GM12878 (cell line): ENCODE results near the gene HSPB7. TPM values are rescaled to one million over a fixed set of nuclear protein-coding genes. Genes with fewer than 3 reads are reported as not detected.

Experiments
- ATAC-seq: fragments of 200-7000 bp; cut with Tn5 transposase; 3 replicates; pipeline ENCODE4 v1.9.1; 2020; ENCODE audit warnings: mild to moderate bottlenecking, moderate library complexity
- BruUV-seq: library from RNA; stranded (reverse); fragments of 400-500 nt; replicated peaks from 2 replicates; lab custom pipeline; 2021; lab: Mats Ljungman, UMichigan
- CTCF ChIA-PET: fragments of 300-600 bp; sonication (Branson Sonifier 250); formaldehyde crosslinking; extraction: SDS; loops from one replicate; lab custom pipeline; 2021; ENCODE audit warnings: inconsistent platforms; lab: Yijun Ruan, JAX
- POLR2A ChIA-PET: fragments of 350-600 bp; formaldehyde crosslinking; extraction: SDS; loops from one replicate; lab custom pipeline; 2021; ENCODE audit warnings: inconsistent platforms; lab: Charles Lee
- RAD21 ChIA-PET: fragments of 300-600 bp; sonication (Branson Sonifier 250); formaldehyde crosslinking; loops from one replicate; lab custom pipeline; 2023; ENCODE audit warnings: antibody characterized with exemption; ENCODE audit not compliant: unreplicated experiment; lab: Charles Lee
- SMC1A ChIA-PET: fragments of 300-600 bp; sonication (Branson Sonifier 250); formaldehyde crosslinking; loops from one replicate; lab custom pipeline; 2023; ENCODE audit not compliant: unreplicated experiment, uncharacterized antibody; lab: Charles Lee
- DNase-seq: peaks from one replicate; pipeline ENCODE4 v3.0.0-alpha.2; 2011; ENCODE audit warnings: low read depth, low spot score
- FAIRE-seq: peaks from 3 replicates; lab custom pipeline; 2011; peaks lifted over from hg19 to GRCh38; lab: Jason Lieb, UNC
- H2AFZ ChIP-seq: 2 replicates; pipeline ENCODE4 v1.6.0; 2011; ENCODE audit warnings: low read depth, low read length, control low read depth; ENCODE audit not compliant: control insufficient read depth
- H3K27ac ChIP-seq: 2 replicates; pipeline ENCODE4 v1.5.1; 2011; ENCODE audit warnings: control low read depth; ENCODE audit not compliant: control insufficient read depth, insufficient read depth
- H3K27me3 ChIP-seq, 2 experiments: replicated peaks in 1 of 2; 2 replicates each; pipeline versions ENCODE4 v1.6.0 to v1.6.1; 2011; ENCODE audit warnings: low read length in 1 of 2; ENCODE audit not compliant: control insufficient read depth in 2 of 2, insufficient read depth in 2 of 2
- H3K36me3 ChIP-seq, 2 experiments: 2 replicates each; pipeline ENCODE4 v1.5.1; 2011; ENCODE audit warnings: low read length in 1 of 2; ENCODE audit not compliant: control insufficient read depth in 2 of 2, insufficient read depth in 2 of 2
- H3K4me1 ChIP-seq: 2 replicates; pipeline ENCODE4 v1.6.1; 2011; ENCODE audit warnings: mild to moderate bottlenecking, low read length, moderate library complexity, mixed read lengths; ENCODE audit not compliant: control insufficient read depth, insufficient read depth
- H3K4me2 ChIP-seq: 2 replicates; pipeline ENCODE4 v1.6.0; 2011; ENCODE audit warnings: control low read depth; ENCODE audit not compliant: control insufficient read depth, insufficient read depth
- H3K4me3 ChIP-seq: fragments of 200-600 bp; sonication (generic); 2 replicates; pipeline ENCODE4 v1.5.1; 2016
- H3K79me2 ChIP-seq: 2 replicates; pipeline ENCODE4 v1.6.0; 2011; ENCODE audit warnings: low read length; ENCODE audit not compliant: control insufficient read depth, insufficient read depth
- H3K9ac ChIP-seq: 2 replicates; pipeline ENCODE4 v1.8.0; 2011; ENCODE audit warnings: low read length, control low read depth, mixed read lengths; ENCODE audit not compliant: control insufficient read depth, insufficient read depth
- H3K9me3 ChIP-seq: replicated peaks from 3 replicates; pipeline ENCODE4 v1.5.1; 2011; ENCODE audit warnings: mild to moderate bottlenecking, low read length; ENCODE audit not compliant: control insufficient read depth, insufficient read depth
- H4K20me1 ChIP-seq: 2 replicates; pipeline ENCODE4 v1.6.0; 2011; ENCODE audit not compliant: control insufficient read depth, insufficient read depth
- CHD2 ChIP-seq: IDR thresholded peaks from 2 replicates; pipeline ENCODE4 v1.6.1; 2011; ENCODE audit warnings: low read depth, low read length, improper control_type of control experiment, borderline replicate concordance
- CREB1 ChIP-seq: IDR thresholded peaks from 2 replicates; pipeline ENCODE4 v1.6.1; 2012; ENCODE audit warnings: low read depth, mild to moderate bottlenecking, inconsistent platforms
- EED ChIP-seq: sonication (generic); IDR thresholded peaks from 2 replicates; pipeline ENCODE4 v1.6.1; 2016; ENCODE audit warnings: antibody characterized with exemption, low read depth
- ESRRA ChIP-seq: IDR thresholded peaks from 2 replicates; pipeline ENCODE4 v1.6.1; 2012; ENCODE audit warnings: mild to moderate bottlenecking, low read length, improper control_type of control experiment
- IKZF2 ChIP-seq, 2 experiments: fragments of 450-650 bp; IDR thresholded peaks; 2 replicates each; pipeline ENCODE4 v1.6.1; 2017; ENCODE audit warnings: mild to moderate bottlenecking in 2 of 2, moderate library complexity in 2 of 2
- MYB ChIP-seq: fragments of 150-350 bp; IDR thresholded peaks from 2 replicates; pipeline ENCODE4 v1.6.1; 2014; ENCODE audit warnings: mild to moderate bottlenecking, low read depth, low read length, borderline replicate concordance
- MYC ChIP-seq: IDR thresholded peaks from 2 replicates; pipeline ENCODE4 v1.6.1; 2011; ENCODE audit warnings: mild to moderate bottlenecking, low read length, moderate library complexity, inconsistent platforms; ENCODE audit not compliant: insufficient read depth, insufficient replicate concordance, insufficient read length, severe bottlenecking
- NBN ChIP-seq: fragments of 450-650 bp; IDR thresholded peaks from 2 replicates; pipeline ENCODE4 v1.6.1; 2016
- STAT3 ChIP-seq: IDR thresholded peaks from 2 replicates; pipeline ENCODE4 v1.6.1; 2011; ENCODE audit warnings: low read depth, low read length, improper control_type of control experiment
- YY1 ChIP-seq: IDR thresholded peaks from 2 replicates; pipeline ENCODE4 v1.6.1; 2011; ENCODE audit warnings: low read depth, mild to moderate bottlenecking, low read length
- WGBS: methylation state at CpG from one replicate; pipeline ENCODE4 v1.1.6; 2016; ENCODE audit warnings: low lambda C conversion rate; ENCODE audit not compliant: insufficient replicate concordance, insufficient coverage; ENCODE audit errors: missing lambda C conversion rate; 5-methylcytosine and 5-hydroxymethylcytosine counted together
- in situ Hi-C: fragments of 300-500 bp; cut with MboI; formaldehyde crosslinking; loops from 9 replicates; pipeline ENCODE4 v1.14.3; 2018; ENCODE audit warnings: mixed read lengths
- intact Hi-C: fragments of 100-400 bp; cut with micrococcal nuclease; formaldehyde crosslinking; loops from one replicate; pipeline ENCODE4 v1.14.2; 2022; ENCODE audit not compliant: unreplicated experiment
- polyA plus RNA-seq, 11 experiments: library from polyadenylated mRNA; depleted of rRNA in 4 of 11; unstranded in 6 of 11; stranded (reverse) in 5 of 11; fragments of >200 nt; fragmentation: Nextera tagmentation in 4 of 11; fragmentation: Illumina TruSeq in 1 of 11; extraction: Ambion mirVana in 4 of 11; extraction: Trizol in 1 of 11; gene quantifications; 1 replicate in 1 of 11; 2 replicates in 10 of 11; pipeline versions ENCODE4 v1.2.1 to v1.2.3, GENCODE V29; 2011 to 2016; ENCODE audit warnings: inconsistent platforms in 2 of 11, missing spikeins in 2 of 11, low read depth in 1 of 11
- total RNA-seq, 4 experiments: library from RNA; depleted of rRNA in 3 of 4; stranded (reverse); fragments of >200 nt in 3 of 4; fragmentation: Illumina TruSeq in 1 of 4; extraction: Trizol in 1 of 4; gene quantifications; 2 replicates each; pipeline versions ENCODE4 v1.2.1 to v1.2.3, GENCODE V29; 2013 to 2021
- TF ChIP-seq, protein P1 (sequence below): IDR thresholded peaks from 2 replicates; pipeline ENCODE4 v1.6.1; 2012; ENCODE audit warnings: mild to moderate bottlenecking, low read depth, low read length
- TF ChIP-seq, protein P2 (sequence below): IDR thresholded peaks from 2 replicates; pipeline ENCODE4 v1.6.1; 2012; ENCODE audit warnings: low read depth, low read length, improper control_type of control experiment

The HSPB7 gene
- total and polyA plus RNA-seq, 10 of the 15 experiments (the other 5 are each of a cell fraction or from before 2014, with no cell fraction given) = 0.34 TPM; not detected in 9

DNA sequence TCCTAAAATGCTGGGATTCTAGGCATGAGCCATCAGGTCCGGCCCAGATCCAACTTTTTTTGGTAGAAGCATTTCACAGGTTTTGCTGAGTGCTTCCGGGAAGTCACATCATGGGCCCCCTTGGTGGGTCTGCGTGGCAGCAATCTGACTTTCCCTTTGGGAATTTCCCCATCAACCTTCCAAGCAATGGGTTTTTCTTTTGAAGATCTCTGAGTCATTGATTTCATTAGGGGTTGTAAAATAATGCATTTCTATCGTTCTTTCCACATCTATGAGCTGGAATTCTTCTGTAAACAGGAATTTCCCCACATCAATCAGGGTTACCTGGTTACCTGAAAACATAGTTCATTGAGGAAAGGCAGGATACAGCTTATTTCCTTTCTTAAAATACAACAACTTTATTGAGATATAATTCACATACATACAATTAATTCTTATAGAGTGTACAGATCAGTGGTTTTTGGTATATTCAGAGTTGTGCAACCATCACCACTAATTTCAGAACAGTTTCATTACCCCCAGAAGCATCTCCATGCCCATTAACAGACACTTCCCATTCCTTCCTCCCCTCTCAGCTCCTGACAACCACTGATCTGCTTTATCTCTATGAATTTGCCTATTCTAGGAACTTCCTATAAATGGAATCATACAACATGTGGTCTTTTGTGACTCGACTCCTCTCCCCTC lies 32.1 kb downstream of the HSPB7 start:
- ChIA-PET CTCF (interaction anchor here (1.2 kb wide), 1 partner anchor 12 kb away, joined by 3 read pairs; no protein-coding TSS in a partner anchor), RAD21 (interaction anchor here (0.5 to 1.0 kb wide), 3 partner anchors 9 to 193 kb away, joined by 3 read pairs; no protein-coding TSS in a partner anchor), POLR2A (interaction anchor here (3.3 kb wide), 1 partner anchor 10 kb away, joined by 8 read pairs; the partner anchor contains the start of gene ZBTB17), SMC1A (interaction anchor here (1.0 to 1.9 kb wide), 4 partner anchors 8 to 177 kb away, joined by 3 to 6 read pairs (median 4); partner anchors contain the start of gene ZBTB17)
- Histone ChIP-seq H3K79me2 (no peaks in the 10 kb centered on the region), H3K4me2 (no peak overlapping the region), H3K27ac (no peak overlapping the region), H3K9ac (no peak overlapping the region), H3K36me3 (no peaks in the 10 kb centered on the region), H4K20me1 (no peaks in the 10 kb centered on the region), H3K4me1 (no peaks in the 10 kb centered on the region), H3K9me3 (peaks cover 5% of the 10 kb centered on the region; the same call in 1 of the 3 replicates), H3K4me3 (no peak overlapping the region), H3K27me3 (no peaks in the 10 kb centered on the region), H2AFZ (no peak overlapping the region)
- in situ Hi-C loops = no loop called here
- no TSS peak for BruUV-seq
- ATAC-seq (no peak), DNase-seq (no peak), FAIRE-seq (no peak)
- 23% methylated on average over 5 of the region's 5 CpGs for WGBS
- TF ChIP-seq, protein P1, sequence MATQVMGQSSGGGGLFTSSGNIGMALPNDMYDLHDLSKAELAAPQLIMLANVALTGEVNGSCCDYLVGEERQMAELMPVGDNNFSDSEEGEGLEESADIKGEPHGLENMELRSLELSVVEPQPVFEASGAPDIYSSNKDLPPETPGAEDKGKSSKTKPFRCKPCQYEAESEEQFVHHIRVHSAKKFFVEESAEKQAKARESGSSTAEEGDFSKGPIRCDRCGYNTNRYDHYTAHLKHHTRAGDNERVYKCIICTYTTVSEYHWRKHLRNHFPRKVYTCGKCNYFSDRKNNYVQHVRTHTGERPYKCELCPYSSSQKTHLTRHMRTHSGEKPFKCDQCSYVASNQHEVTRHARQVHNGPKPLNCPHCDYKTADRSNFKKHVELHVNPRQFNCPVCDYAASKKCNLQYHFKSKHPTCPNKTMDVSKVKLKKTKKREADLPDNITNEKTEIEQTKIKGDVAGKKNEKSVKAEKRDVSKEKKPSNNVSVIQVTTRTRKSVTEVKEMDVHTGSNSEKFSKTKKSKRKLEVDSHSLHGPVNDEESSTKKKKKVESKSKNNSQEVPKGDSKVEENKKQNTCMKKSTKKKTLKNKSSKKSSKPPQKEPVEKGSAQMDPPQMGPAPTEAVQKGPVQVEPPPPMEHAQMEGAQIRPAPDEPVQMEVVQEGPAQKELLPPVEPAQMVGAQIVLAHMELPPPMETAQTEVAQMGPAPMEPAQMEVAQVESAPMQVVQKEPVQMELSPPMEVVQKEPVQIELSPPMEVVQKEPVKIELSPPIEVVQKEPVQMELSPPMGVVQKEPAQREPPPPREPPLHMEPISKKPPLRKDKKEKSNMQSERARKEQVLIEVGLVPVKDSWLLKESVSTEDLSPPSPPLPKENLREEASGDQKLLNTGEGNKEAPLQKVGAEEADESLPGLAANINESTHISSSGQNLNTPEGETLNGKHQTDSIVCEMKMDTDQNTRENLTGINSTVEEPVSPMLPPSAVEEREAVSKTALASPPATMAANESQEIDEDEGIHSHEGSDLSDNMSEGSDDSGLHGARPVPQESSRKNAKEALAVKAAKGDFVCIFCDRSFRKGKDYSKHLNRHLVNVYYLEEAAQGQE = no peak
- no peak for TF ChIP-seq CREB1
- no peak for TF ChIP-seq STAT3
- TF ChIP-seq IKZF2 (IDR thresholded peaks at IDR 0.05) = no peak
- no peak for TF ChIP-seq NBN
- TF ChIP-seq ESRRA = no peak
- TF ChIP-seq YY1 = no peak
- TF ChIP-seq, protein P2, sequence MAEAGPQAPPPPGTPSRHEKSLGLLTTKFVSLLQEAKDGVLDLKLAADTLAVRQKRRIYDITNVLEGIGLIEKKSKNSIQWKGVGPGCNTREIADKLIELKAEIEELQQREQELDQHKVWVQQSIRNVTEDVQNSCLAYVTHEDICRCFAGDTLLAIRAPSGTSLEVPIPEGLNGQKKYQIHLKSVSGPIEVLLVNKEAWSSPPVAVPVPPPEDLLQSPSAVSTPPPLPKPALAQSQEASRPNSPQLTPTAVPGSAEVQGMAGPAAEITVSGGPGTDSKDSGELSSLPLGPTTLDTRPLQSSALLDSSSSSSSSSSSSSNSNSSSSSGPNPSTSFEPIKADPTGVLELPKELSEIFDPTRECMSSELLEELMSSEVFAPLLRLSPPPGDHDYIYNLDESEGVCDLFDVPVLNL = no peak
- TF ChIP-seq EED = no peak
- TF ChIP-seq MYB = no peak
- no peak for TF ChIP-seq MYC
- TF ChIP-seq CHD2 = no peak
- intact Hi-C loops = no loop called here
